ENCODE results near the gene MOV10.

- TF ChIP-seq CTCF (IDR thresholded peaks at IDR 0.05; ENCODE audit: insufficient read depth, low read length) (no peak), REST (IDR thresholded peaks at IDR 0.05; ENCODE audit: insufficient replicate concordance, low read depth) (no peak)
Observed at GRCh38 chr1:112675728-112676381, 1.4 kb downstream of the MOV10 start.

Data from HL-60 (cell line).